ENCODE results near the gene RIC8B.

DNA sequence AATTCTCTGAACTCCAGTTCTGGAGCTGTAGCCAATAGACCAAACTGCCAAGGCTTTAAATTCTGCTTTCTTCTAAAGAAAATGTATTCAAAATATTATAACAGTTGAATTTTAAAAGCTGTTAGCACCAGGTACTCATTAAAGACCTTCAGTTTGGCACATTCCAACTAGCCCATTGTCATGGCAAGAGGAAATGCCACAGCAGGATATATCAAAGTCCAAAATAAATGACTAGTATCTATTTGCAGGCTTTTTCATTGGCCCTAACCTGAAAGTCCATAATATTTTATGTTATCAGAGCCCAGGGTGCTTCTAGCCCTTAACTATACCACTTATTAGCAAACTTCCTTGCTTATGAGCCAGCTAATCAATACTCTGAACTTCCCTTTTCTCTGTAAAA is 3.1 kb upstream of the RIC8B start:
- no peak for TF ChIP-seq ZNF274 (IDR thresholded peaks at IDR 0.05; ENCODE audit: low read depth, low read length)
- TF ChIP-seq YY1 (IDR thresholded peaks at IDR 0.05; ENCODE audit: insufficient read depth, insufficient read length) = no peak
- TF ChIP-seq SUZ12 (IDR thresholded peaks at IDR 0.05; ENCODE audit: extremely low read depth, insufficient read depth, insufficient read length) = no peak
